DMS153 (cell line): ENCODE results near the gene SAFB2.

Experiments used
- DNase-seq: peaks from one replicate; lab custom pipeline; 2025; lab: John Stamatoyannopoulos, UW

The SAFB2 gene

DNA sequence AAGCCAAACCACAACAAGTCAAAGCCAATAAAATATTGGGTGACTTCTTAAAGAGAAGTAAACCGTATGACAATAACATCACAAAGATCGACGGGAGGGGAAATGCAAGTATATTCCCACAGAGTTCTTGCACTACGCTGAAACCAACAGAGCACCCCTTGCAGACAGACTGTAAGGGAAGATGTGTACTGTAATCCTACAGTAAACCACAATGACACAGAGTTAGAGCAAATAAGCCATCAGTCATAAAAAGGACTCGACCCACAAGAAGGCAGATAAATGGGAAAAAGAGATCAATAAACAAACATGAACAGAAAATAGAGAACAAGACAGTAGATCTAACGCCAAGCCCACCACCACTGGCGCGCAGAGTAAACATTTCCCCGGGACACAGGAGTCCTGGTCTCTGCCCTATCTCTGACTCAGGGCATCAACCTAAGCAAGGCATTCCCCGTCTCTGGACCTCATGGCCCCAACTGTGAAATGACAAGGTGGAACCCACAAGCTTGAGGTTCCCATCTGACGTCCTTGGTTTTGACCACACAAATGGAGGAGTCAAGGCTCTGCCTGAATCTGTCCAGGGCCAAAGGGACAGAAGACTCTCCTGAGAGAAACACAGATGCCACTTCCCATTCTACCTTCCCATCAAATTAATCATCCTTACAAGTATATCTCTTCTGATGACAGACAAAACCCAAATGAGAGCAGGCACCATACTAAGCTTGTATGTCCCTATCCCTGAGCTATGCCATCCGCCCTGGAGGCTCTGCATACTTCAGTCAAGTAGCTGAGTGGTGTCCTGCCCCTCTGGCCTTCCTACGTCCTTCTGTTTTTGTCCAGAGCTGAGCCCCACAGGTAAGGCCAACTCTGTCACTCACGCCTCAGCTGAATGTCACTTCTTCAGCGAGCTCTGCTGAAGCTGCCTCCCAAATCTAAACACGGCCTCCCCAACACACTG lies 15.0 kb downstream of the SAFB2 start:
- DNase-seq, result no peak

DNA sequence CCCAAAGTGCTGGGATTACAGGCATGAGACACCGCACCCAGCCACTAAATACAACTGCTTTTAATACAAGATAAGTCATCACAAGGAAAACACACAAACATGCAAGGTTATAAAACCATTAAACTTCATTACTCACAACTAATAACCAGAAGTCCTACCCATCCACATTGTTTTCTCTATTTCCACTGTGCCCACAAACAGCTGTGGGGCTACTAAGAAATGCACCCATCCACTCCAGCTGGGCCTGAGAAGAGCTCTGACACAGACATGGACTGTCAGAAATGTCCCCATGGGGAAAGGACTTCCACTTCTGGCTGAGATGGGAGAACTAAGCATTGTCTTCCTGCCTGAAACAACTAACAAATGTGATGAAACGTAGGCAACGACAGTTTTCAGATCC lies 17.2 kb downstream of the SAFB2 start:
- DNase-seq, result no peak

DNA sequence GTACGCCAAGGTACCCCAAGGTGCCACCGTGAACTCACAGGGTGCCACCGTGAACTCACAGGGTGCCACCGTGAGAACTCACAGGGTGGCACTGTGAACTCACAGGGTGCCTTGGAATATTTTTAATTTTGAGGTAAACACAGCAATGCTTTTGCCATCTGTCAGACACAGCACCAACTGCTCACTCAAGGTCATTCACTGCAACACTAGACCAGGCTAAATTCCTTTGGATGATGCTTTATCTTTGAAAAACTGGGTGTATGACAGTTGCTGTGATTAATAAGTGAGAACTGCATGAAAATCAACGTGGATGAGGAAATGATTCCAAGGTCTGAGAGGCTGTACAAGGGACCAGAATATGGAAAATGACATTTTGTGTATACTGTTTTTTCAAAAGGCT lies 18.9 kb downstream of the SAFB2 start:
- DNase-seq, result no peak

DNA sequence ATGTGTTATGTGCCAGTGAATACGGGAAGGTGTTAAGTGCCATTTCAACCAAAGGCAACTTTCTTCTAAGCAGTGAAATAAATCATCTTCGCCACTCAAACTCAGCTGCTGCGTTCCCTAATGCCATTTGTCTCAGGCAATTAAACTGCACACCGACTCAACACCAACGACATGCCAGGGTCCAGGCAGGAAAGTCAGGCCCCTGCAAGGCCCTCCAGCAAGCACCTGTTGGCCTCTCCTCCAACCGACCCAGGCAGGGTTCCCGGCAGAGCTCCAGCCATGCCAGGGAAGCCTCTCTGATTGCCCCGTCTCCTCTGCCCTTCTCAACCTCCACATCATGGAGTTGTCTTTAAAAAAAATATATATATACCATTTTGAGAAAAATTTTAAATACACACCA lies 21.8 kb downstream of the SAFB2 start:
- no peak for DNase-seq

DNA sequence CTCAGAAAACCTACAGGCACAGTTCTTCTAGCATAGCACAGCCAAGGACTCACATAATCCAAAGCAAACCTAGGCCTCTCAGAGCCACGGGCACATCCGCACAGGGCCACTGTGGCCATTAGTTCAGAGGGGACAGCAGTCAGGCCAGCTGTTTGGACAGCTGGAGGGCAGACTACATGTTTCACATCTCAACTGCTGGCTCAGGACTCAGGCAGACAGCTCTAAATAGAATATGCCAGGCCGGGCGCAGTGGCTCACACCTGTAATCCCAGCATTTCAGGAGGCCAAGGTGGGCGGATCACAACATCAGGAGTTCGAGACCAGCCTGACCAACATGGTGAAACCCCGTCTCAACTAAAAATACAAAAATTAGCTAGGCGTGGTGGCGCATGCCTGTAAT lies 26.8 kb downstream of the SAFB2 start:
- no peak for DNase-seq

DNA sequence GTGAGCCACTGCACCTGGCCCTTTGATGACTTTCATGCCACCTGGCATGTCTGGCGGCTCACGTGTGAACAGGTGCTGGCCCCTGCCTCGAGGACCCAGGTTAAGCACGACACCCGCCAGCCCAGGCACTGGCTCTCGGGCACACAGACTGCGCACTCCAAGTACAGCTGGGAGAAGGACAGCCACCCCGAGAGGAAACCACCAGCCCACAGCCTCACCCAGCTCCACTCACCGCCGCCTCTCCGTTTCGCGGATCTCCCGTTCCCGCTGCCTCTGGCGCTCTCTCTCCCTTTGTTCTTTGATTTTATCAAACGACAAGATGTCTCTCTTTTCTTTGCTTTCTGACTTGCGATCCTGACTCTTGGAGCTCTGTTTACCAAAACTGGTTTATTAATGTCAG lies 27.4 kb downstream of the SAFB2 start:
- no peak for DNase-seq

DNA sequence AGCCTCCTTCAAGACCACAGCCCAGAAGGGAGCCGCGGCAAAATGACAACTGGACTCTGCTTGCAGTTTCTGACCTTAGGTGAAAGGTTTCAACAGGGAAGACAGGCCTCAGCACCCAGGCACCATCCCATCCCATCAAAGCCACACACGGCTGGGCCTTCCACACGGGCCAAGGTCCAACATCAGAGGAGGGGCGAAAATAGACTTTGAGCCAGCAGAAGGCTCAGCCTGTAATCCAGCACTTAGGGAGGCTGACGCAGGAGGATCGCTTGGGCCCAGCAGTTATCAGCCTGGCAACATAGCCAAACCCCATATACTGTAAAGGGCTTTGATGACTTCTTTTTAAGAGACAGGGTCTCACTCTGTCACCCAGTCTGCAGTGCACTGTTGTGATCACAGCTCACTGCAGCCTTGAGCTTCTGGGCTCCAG lies 28.0 kb downstream of the SAFB2 start:
- DNase-seq, result no peak

DNA sequence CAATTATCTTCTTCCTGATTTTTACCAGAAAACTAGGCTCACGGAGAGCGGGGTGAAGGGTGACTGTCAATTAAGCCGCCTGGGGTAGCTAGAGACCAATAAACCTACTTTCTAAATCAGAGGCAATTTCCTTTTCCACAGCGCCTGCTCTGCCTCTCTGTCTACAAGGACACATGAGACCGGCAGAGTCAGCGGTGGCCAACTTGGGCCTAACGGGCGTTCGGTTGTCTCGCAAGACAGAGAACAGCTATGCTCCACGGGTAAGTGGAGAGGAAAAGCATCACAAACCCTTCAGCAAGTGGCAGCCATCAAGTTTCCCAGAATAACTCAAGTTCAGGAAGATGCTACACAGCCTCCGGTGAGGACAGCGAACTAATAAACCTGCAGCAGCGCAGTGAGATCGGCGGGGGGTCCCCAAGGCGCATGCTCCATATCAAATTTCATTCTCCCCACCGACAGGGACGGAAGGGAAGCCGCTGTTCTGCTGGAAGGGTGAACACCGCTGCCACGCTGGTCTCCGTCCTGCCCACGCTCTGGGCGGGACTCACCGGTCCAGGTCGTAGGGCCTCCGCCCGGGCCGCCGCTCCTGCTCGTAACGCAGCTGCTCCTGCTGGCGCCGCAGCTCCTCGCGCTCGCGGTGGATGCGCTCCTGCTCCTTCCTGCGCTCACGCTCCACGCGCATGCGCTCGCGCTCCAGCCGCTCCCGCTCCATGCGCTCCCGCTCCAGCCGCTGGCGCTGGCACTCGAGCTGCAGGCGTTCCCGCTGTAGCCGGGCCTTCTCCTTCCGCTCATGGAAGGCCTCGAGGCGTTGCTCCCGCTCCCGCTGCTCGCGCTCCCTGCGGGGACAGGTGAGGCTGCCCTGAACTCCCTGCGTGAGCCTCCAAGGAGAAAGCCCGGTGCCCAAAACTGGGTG lies 29.0 kb downstream of the SAFB2 start:
- no peak for DNase-seq

DNA sequence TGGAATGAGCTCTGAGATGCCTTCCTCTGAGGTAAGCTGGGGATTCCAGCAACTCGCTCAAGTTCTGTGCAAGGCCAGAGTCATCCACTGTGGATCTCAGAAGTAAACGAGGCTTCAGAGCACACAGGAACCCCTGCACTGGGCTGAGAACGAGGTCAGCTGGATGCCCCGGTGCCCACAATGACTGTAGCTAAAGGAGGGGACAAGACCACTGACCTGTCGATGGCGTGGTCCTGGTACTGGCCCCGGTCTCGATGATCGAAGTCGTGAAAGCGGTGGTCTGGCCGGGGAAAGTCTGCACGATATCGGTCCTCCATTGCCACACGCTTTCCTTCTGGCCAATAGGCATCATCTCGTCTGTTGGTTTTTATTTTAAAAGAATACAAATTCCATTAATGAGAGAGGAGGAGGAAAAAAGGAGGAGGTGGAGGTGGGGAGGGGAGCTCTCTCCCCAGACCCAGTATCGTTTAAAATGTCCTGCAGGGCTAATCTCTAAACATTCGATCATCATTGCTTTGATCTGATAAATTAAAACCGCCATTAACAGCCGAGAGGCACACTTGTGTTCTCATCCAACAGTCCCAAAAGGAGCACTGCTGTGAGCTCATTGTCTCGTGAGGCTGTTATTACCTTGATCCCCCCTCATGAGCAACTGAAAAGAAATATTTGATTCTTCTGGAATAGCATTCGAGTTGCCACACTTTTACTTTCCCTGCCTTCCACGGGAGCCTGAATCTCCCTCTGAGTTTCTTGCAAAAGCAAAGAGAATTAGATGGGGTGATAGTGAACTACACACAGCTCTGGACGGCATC lies 29.8 kb downstream of the SAFB2 start:
- DNase-seq, result no peak

DNA sequence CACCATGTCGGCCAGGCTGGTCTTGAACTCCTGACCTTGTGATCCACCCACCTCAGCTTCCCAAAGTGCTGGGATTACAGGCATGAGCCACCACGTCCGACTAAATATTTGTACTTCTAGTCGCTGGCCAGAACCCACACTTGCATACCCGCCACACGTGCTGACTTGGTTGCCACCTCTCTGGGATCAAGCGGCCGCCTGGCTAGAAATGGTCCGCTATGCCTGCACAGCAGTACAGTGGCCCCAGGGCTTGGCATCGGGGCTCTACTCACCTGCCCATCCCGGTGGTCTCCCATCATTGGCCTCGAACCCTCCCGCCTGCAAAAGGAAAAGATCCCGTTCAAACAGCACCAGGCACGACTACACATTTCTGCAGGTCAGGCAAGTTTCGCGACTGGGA lies 31.1 kb downstream of the SAFB2 start:
- no peak for DNase-seq

DNA sequence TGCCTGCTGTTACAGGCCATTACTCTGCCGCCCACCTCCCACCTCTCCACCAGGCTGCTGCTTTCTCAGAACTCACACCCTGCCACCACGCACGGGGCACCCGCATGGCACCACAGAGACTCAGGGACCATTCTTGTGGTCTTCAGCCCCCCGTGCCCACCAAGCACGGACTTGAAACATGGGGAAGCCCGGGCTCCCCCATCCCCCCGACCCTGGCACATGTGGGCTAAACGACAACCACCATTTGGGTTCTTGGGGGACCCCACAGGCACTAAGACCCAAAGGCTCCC lies 31.8 kb downstream of the SAFB2 start:
- DNase-seq, result no peak

DNA sequence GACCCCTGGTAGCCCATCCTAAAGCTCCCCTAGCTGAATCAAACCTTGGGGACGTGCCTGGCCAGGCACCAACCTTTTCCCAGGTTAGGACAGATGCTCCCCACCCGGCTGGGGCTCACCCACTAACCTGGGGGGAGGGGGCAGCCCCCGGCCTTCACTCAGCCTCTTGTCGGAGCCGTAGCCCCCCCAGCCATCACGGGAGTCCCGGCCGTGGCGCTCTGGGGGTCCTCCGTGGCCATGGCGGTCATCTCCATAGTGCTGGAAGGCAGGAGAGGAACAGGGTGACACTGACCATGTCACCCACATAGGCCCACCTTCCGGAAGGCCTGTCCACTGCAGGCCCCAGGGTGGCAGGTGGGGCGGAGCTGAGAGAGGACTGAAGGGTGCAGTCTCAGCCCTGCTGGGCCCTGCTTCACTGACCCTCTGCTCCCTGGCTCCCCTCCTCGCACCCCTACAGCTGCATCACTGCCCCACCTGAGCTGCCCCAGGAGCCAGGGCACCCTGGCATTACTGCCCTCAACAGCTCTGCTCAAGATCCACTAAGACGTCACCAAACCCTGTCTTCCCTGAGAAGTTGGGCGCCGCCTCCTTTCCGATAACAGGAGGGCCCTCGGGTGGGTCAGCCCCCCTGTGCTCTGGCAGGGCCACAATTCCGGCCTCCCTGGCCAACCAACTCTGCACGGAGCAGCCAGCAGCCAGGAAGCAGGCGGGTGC lies 32.3 kb downstream of the SAFB2 start:
- no peak for DNase-seq

DNA sequence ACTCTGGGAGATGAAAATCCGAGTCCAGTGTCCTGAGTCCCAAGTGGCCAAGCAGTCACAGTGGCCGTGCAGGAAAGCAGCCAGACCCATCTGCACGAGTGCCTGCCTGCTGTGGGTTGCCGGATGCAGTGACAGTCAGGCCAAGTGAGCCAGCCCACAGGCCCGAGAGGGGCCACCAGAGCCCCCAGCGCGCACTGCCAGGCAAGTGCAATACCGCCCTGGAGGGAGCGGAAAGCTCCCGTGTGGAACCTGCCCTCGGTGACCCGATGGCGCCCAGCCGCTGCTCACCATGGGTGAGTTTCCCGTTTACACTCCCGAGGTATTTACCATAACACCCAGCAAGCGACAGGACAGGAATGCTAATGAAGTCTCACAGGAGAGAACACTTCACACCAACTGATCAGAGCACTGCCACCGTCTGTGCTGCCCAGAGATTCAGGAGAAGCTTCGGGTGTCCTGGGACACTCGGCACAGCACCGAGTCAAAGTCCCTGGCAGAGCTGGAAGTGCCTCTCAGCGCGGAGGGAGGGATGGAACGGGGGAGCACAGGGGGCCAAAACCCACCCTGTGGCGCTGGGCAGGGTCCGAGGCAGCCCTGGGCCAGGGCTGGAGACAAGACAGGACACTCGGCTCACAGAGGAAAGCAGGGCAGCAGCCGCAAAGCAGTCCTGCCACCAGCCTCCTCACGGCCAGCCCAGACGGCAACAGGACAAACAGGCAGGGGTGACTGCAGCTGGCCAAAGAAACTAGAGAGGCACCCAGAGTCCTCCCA lies 33.5 kb downstream of the SAFB2 start:
- no peak for DNase-seq

DNA sequence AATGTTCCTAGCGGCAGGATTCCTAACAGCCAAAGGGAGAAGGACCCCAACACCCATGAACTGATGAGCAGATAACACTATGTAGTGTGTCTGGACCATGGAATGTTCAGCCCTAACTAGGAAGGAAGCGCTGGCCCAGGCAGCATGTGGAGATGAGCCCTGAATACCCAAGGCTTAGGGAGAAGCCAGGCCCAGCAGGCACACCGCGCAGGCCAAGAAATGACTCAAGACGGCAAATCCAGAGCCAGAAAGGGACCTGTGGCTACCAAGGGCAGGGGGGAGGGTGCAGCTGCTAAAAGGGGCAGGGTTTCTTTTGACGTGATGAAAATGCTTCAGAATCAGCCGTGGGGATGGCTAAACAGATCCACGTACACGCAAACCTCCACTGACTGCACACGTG lies 34.1 kb downstream of the SAFB2 start:
- DNase-seq, result no peak

DNA sequence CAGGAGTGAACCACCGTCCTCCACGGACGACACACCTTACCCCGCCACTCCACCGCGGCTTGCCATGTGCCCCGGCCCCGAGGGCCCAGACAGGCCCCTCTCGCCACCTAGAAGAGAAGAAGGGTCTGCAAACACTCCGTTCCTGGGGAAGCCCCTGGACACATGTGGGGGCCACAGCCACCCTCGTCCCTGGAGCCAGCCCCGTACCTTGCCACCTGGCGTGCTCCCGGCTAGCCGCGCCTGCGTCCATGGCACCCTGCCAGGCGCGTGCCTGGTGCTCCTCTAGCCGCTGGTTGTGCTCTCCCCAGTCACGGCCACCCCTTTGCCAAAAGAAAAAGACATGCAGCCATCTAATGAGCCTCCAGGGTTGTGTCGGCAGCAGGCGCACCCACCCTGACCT lies 34.9 kb downstream of the SAFB2 start:
- DNase-seq, result no peak

DNA sequence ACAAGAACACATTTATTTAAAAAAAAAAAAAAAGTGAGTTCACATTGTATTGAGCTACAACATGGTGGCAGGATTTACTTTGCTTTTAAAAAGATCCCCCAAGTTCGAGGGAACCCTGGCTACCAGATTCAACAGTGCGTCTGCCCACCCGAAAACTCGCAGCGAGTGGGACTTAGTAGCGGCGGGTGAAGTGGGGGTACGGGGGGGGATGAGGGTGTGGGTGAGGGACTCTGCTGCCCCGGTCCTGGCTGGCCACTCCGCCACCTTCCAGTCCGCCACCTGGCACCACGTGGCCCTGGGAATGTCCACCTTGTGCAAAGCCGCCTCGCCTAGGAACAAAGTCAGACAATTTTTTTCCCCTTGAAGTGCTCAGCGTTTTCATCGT lies 35.5 kb downstream of the SAFB2 start:
- DNase-seq, result no peak

DNA sequence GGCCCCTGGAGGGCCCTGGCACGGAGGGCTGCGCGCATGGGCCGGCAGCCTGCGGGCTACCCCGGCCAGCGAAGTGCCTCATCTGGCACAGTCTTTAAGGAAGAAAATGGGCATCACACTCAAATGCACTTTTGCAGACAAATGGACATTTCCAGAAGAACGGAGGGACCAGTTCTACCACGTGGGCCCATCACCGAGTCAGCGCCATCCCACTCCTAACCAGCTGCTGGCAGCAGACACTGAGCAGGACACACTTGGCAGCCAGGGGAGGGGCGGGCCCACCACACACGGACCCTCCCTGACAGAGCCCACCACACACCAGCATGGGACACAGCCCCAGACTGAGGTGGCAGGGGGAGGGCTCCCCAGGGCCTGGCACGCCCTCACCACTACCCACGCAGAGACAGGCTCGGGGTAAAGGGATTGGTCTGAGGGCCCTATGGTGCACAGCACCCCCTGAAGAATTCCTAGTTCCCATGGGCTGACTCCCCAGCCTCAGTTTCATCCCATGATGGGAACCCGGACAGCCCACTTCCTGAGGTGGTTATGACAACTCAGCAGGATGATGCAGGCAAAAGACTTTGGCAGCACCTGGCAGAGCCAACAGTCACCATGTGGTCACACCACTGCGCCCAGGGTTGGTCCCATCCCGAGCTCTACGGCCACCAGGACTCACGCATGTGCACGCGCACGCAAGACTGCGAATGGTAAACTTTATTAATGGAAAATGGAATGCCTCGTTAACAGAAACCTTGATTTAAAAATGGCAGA lies 36.1 kb downstream of the SAFB2 start:
- no peak for DNase-seq

DNA sequence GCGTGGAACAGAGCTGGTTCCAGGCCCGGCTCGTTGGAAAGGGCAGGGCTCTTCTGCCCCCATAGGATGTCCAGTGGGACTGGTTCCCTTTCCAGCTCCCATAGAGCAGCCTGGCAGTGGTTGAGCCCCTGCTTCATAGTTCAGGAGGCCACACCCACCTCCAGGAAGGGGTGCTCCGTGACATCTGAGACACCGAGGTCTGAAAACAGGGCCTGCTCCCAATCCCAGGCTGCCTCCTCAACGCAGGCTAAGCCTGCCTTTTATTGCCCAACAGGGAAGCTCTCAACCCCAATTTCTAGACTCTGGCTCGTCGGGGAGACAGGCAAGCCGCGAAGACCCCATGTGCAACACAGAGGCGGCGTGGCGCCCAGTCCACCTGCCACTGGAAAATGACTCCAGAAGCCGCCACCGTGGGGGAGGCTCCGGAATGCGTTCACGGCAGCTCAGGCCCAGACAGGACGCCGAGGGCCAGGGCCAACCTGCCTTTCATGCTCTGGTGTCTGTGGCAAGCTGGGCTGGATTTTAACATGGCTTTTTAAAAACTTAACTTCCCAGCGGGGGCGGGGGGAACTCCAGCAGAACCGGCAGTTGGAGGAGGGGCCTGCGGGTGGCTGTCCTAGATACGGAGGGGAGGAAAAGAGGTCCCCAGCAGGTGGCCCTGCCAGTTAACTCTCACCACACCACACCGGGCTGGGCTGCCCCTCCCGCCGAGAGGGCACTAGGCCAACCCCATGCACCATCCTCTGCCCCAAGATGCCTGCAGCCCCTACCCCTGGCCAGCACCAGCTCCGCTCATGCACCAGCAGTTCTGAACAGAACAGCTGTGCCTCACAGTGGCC lies 36.9 kb downstream of the SAFB2 start:
- peak; percentile 31 for DNase-seq

DNA sequence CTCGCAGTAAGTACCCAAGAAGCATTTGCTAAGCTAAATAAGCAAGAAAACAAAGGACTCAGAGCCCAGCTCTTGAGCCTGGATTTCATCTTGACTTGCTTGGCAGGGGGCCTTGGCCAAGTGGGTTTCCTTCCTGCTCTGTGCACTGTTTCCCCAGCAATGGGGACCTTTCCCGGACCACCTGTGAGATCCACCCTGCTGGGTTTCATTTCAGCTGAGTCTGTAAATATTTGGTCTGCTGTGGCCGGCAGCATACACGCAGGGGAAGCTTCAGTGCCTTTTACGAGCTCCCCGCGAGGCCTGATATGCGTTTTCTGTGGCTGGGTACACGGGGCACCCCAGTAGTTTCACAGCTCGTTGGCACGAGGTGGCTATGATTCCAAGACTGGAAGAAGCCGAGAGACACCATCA lies 42.4 kb downstream of the SAFB2 start:
- DNase-seq, result no peak
